ENCODE data around the gene BPIFB2.
A peak's percentile ranks its signal among the peaks of the same experiment; 100 is the strongest.

The BPIFB2 gene

GRCh38 chr20:33005132-33005566 is 2.4 kb upstream of the BPIFB2 start:
- in situ Hi-C loops (cut with HindIII; ENCODE audit: low sequenced_read_pairs) = no loop called here
- DNase-seq (ENCODE audit: low read depth) = no peak
- TF ChIP-seq CTCF (IDR thresholded peaks at IDR 0.05; ENCODE audit: low read depth, low read length, missing control alignments) = peak; percentile 29
- no peak overlapping the region for H3K4me3 ChIP-seq (ENCODE audit: low read depth, low read length)

GRCh38 chr20:33005908-33006775 is 1.4 kb upstream of the BPIFB2 start:
- DNase-seq (ENCODE audit: low read depth) = no peak
- H3K4me3 ChIP-seq (ENCODE audit: low read depth, low read length) = no peak overlapping the region
- in situ Hi-C loops (cut with HindIII; ENCODE audit: low sequenced_read_pairs) = no loop called here
- TF ChIP-seq CTCF (IDR thresholded peaks at IDR 0.05; ENCODE audit: low read depth, low read length, missing control alignments) = no peak

- no peak for TF ChIP-seq CTCF (IDR thresholded peaks at IDR 0.05; ENCODE audit: low read depth, low read length, missing control alignments)
- in situ Hi-C loops (cut with HindIII; ENCODE audit: low sequenced_read_pairs) = no loop called here
- no peak for DNase-seq (ENCODE audit: low read depth)
- no peak overlapping the region for H3K4me3 ChIP-seq (ENCODE audit: low read depth, low read length)
Observed at GRCh38 chr20:33006776-33007375, 628 bp upstream of the BPIFB2 start.

GRCh38 chr20:33008336-33009213 is 1.1 kb downstream of the BPIFB2 start:
- in situ Hi-C loops (cut with HindIII; ENCODE audit: low sequenced_read_pairs) = no loop called here
- no peak overlapping the region for H3K4me3 ChIP-seq (ENCODE audit: low read depth, low read length)
- no peak for TF ChIP-seq CTCF (IDR thresholded peaks at IDR 0.05; ENCODE audit: low read depth, low read length, missing control alignments)
- no peak for DNase-seq (ENCODE audit: low read depth)

- in situ Hi-C loops (cut with HindIII; ENCODE audit: low sequenced_read_pairs) = no loop called here
- no peak for DNase-seq (ENCODE audit: low read depth)
- no peak for TF ChIP-seq CTCF (IDR thresholded peaks at IDR 0.05; ENCODE audit: low read depth, low read length, missing control alignments)
- H3K4me3 ChIP-seq (ENCODE audit: low read depth, low read length) = no peak overlapping the region
Observed at GRCh38 chr20:33009214-33010132, 2.0 kb downstream of the BPIFB2 start.
